Occipital lobe (tissue), 2 donors: ENCODE measurements around the gene RASSF5. TPM values are rescaled to one million over a fixed set of nuclear protein-coding genes. Genes with fewer than 3 reads are reported as not detected.
"Not testable (repeated sequence)": the region's sequence is repeated elsewhere in the genome, so short reads cannot be mapped to it uniquely, and the experiment has no call there.

Experiments
- DNase-seq: peaks from one replicate; lab custom pipeline; 2025; lab: John Stamatoyannopoulos, UW
- total RNA-seq: library from RNA; depleted of rRNA; stranded (reverse); fragments of >200 nt; gene quantifications from one replicate; pipeline ENCODE4 v1.2.3, GENCODE V29; 2014

RASSF5 gene
- total RNA-seq, 1 donor from 2014 or later: 0.62 TPM

DNA sequence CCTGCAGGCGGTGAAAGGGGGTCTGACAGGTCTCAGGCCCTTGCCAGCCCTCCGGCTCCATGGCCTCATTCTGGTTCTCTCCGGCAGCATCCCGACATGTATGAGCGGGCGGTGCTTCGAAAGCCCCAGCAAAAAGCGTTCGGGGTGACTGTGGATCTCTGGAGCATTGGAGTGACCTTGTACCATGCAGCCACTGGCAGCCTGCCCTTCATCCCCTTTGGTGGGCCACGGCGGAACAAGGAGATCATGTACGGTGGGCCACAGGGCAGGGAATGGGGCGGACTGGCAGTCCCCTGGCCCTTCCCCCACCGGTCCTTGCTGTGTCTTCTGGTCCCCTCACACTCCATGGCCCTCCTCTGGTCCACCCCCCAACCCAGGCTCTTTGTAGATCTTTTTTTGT, 30.7 kb upstream of the RASSF5 start:
- no peak for DNase-seq

GRCh38 chr1:206477110-206477509, 30.2 kb upstream of the RASSF5 start:
- no peak for DNase-seq

DNA sequence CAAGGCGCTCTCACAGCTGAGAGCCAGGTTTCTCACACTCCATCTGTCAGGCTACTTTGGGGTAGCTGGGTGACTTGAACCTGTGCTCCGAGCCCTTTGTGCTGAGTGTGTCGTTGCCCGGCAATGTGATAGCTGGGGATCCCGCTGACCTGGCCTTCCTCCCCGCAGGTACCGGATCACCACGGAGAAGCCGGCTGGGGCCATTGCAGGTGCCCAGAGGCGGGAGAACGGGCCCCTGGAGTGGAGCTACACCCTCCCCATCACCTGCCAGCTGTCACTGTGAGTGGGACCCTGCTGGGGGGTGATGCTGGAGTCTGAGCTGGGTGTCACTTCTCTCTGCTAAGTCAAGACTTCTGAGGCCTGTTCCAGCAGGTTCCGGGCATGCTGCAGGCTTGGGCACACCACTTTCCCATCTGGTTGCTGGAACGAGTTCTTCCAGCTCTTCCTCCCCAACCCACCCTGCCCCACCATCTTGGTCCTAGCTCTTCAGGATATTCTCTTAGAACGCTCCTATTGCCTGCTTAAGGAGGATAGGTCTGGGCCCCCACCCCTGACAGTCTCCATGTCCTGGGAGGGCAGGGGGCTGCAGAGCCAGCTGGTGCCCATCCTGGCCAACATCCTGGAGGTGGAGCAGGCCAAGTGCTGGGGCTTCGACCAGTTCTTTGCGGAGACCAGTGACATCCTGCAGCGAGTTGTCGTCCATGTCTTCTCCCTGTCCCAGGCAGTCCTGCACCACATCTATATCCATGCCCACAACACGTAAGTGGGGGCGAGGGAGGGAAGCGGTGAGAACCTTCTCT, 29.6 kb upstream of the RASSF5 start:
- no peak for DNase-seq

GRCh38 chr1:206478746-206479145, 28.6 kb upstream of the RASSF5 start:
- DNase-seq: no peak

- no peak for DNase-seq
Measured at GRCh38 chr1:206479183-206480125, 27.9 kb upstream of the RASSF5 start.

DNA sequence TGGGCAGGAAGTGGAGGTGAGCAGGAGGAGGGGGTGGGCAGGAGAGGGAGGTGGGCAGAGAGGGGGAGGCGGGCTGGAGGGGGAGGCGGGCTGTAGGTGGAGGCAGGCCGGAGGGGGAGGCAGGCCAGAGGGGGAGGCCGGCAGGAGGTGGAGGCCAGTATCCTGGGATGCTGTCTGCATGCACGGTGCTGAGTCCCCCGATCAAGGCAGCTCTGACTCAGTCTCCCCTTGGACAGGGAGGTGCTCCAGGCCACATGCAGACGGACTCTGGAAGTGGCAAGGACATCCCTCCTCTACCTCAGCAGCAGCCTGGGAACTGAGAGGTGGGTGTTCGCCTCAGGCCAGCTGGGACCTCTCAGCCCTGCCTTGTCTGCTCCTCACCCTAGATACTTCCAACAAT, 27.1 kb upstream of the RASSF5 start:
- no peak for DNase-seq

- no peak for DNase-seq
Measured at GRCh38 chr1:206482611-206483010, 24.7 kb upstream of the RASSF5 start.

GRCh38 chr1:206483864-206484263, 23.5 kb upstream of the RASSF5 start:
- not testable (repeated sequence) for DNase-seq

GRCh38 chr1:206484901-206485300, 22.4 kb upstream of the RASSF5 start:
- DNase-seq: no peak

DNA sequence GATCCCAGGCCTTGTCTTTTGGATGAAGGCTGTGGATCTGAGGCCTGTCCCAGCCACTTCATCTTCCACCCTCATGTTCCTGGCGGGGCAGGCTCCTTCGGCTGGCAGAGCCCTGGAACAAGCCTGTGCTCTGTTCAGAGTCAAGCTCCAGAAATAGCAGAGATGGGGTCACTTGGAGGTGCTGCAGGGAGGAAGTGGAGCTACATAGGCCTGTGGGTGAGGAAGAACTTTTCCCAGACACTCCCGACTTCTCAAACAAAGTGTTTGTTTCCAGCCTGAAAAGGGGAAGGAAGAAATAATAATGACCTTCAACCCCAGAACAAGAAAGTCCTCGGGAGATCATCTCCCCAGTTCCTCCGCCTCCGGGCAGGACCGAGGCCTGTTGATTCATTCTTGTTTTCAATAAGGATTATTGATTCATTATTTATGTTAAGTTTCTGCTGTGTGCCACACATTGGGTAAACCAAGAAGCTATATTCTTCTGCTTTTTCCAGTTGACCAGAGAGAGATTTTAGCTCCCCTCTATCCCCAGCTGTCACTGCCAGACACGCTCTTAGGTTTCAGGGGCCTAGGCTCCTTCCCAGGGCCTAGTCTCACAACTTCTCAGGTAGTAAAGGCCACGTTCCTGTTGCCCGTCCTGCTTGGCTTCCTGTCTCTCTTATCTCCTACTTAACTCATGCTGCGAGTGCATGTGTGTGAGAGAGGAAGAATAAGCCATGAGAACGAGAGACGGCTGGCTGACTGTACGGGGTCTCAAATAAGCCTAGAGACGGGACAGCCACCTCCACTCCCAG, 20.1 kb upstream of the RASSF5 start:
- no peak for DNase-seq

- no peak for DNase-seq
Measured at GRCh38 chr1:206487970-206488369, 19.4 kb upstream of the RASSF5 start.

- no peak for DNase-seq
Measured at GRCh38 chr1:206488466-206488865, 18.9 kb upstream of the RASSF5 start.

- peak; percentile 39 for DNase-seq
Measured at GRCh38 chr1:206489980-206490770, 17.2 kb upstream of the RASSF5 start.

- no peak for DNase-seq
Measured at GRCh38 chr1:206490771-206491405, 16.4 kb upstream of the RASSF5 start.

- DNase-seq: no peak
Measured at GRCh38 chr1:206491616-206492015, 15.7 kb upstream of the RASSF5 start.

GRCh38 chr1:206492589-206492988, 14.7 kb upstream of the RASSF5 start:
- DNase-seq: no peak

- DNase-seq: no peak
Measured at GRCh38 chr1:206493279-206493678, 14.1 kb upstream of the RASSF5 start.

- no peak for DNase-seq
Measured at GRCh38 chr1:206495011-206495461, 12.3 kb upstream of the RASSF5 start.

DNA sequence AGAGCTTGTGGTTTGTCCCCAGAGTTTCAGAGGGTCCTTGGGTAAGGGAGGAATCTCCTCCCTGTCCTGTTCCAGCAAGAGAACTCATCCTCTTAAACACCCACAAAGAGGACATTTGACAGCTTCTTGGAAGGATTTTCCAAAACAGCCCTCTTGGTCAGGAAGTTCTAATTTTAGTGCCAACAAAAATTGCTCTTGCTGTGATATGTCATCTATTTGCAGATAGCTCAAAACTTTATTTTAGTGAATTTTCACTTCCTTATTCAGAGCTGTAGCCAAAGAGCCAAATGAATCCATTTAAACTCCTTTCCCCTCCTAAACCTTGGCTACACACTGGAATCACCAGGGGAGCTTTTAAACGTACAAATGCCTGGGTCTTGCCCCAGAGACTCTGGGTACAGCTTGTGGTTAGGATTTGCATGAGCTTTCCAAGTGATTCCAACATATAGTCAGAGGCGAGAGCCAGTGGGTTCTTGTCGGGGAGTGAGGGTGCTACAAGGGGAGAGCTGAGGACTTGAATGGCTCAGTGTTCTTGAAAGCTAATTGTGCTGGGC, 11.8 kb upstream of the RASSF5 start:
- DNase-seq: no peak
